Measurements from ENCODE around the gene MT1M. TPM values are rescaled to one million over a fixed set of nuclear protein-coding genes. Genes with fewer than 3 reads are reported as not detected.

Gene MT1M
- total RNA-seq, 4 donors from 2014 or later: 2.7 to 48.3 (median 5.2) TPM; not detected in 1

GRCh38 chr16:56588781-56589140, 43.7 kb upstream of the MT1M start:
- in situ Hi-C loops (cut with MboI; ENCODE audit: low pct_ligation_motif_present in 1 of 4, low pct_unique_long_range_greater_than_20kb in 1 of 4, low sequenced_read_pairs in 3 of 4) (loop anchor here in 1 of 4 donors (10.0 kb wide), 1 partner anchor 116 kb away; no protein-coding TSS in a partner anchor), intact Hi-C loops (cut with DNase I; ENCODE audit: low total_unique reads) (no loop called here)
- Histone ChIP-seq H3K9me3 (no peaks in the 10 kb centered on the region), H3K36me3 (no peaks in the 10 kb centered on the region), H3K27me3 (peaks cover 39% of the 10 kb centered on the region), H3K4me1 (peaks cover 0 to 13% (median 11%) of the 10 kb centered on the region in 4 donors), H3K4me3 (peak overlapping the region in 3 of 4 donors; percentile 9 to 53 (median 41)), H3K27ac (no peak overlapping the region)
- DNase-seq: no peak
- TF ChIP-seq POLR2A (IDR thresholded peaks at IDR 0.05) (no peak), POLR2AphosphoS5 (IDR thresholded peaks at IDR 0.05) (no peak), EP300 (IDR thresholded peaks at IDR 0.05; ENCODE audit: low read depth) (no peak), CTCF (IDR thresholded peaks at IDR 0.05) (no peak)
- 40% methylated on average over 9 of the region's 9 CpGs; no CpG with 5 or more reads in 1 of the 2 donors for WGBS, 2 donors (ENCODE audit: low coverage in 1 of 2)

GRCh38 chr16:56589141-56590039, 43.1 kb upstream of the MT1M start, which contains the start of gene MT3:
Gene MT3 (plus strand): TSS chr16:56589528. CDS start chr16:56589591, 63 bp downstream.
- WGBS, 2 donors (ENCODE audit: low coverage in 1 of 2): 7 to 38% methylated on average over 8 to 86 of the region's 87 CpGs
- in situ Hi-C loops (cut with MboI; ENCODE audit: low pct_ligation_motif_present in 1 of 4, low pct_unique_long_range_greater_than_20kb in 1 of 4, low sequenced_read_pairs in 3 of 4): loop anchor here in 1 of 4 donors (10.0 kb wide), 1 partner anchor 115 kb away; no protein-coding TSS in a partner anchor
- peak; percentile 38 for DNase-seq
- Histone ChIP-seq H3K9me3 (no peaks in the 10 kb centered on the region), H3K4me3 (peak within 1 kb of the TSS in 3 of 4 donors; percentile 9 to 53 (median 41)), H3K27ac (no peak within 1 kb of the TSS), H3K36me3 (no peaks in the 10 kb centered on the region), H3K4me1 (peaks cover 0 to 13% (median 11%) of the 10 kb centered on the region in 4 donors), H3K27me3 (peaks cover 39% of the 10 kb centered on the region)
- TF ChIP-seq EP300 (IDR thresholded peaks at IDR 0.05; ENCODE audit: low read depth): no peak
- TF ChIP-seq CTCF (IDR thresholded peaks at IDR 0.05): no peak
- TF ChIP-seq POLR2A (IDR thresholded peaks at IDR 0.05): no peak
- no peak for TF ChIP-seq POLR2AphosphoS5 (IDR thresholded peaks at IDR 0.05)
- intact Hi-C loops (cut with DNase I; ENCODE audit: low total_unique reads): no loop called here

- H3K27ac ChIP-seq: no peak overlapping the region
- H3K27me3 ChIP-seq: peaks cover 39% of the 10 kb centered on the region
- no peaks in the 10 kb centered on the region for H3K9me3 ChIP-seq
- H3K4me1 ChIP-seq: peaks cover 0 to 13% (median 11%) of the 10 kb centered on the region in 4 donors
- no peak overlapping the region for H3K4me3 ChIP-seq
- TF ChIP-seq POLR2A (IDR thresholded peaks at IDR 0.05) (no peak), CTCF (IDR thresholded peaks at IDR 0.05) (no peak), POLR2AphosphoS5 (IDR thresholded peaks at IDR 0.05) (no peak), EP300 (IDR thresholded peaks at IDR 0.05; ENCODE audit: low read depth) (no peak)
- DNase-seq: no peak
- in situ Hi-C loops (cut with MboI; ENCODE audit: low pct_ligation_motif_present in 1 of 4, low pct_unique_long_range_greater_than_20kb in 1 of 4, low sequenced_read_pairs in 3 of 4) (no loop called here), intact Hi-C loops (cut with DNase I; ENCODE audit: low total_unique reads) (no loop called here)
- H3K36me3 ChIP-seq: no peaks in the 10 kb centered on the region
- 42 to 51% methylated on average over 2 to 4 of the region's 4 CpGs for WGBS, 2 donors (ENCODE audit: low coverage in 1 of 2)
Observed at GRCh38 chr16:56591377-56592060, 40.9 kb upstream of the MT1M start.
